ENCODE measurements around the gene UACA.

The UACA gene

DNA sequence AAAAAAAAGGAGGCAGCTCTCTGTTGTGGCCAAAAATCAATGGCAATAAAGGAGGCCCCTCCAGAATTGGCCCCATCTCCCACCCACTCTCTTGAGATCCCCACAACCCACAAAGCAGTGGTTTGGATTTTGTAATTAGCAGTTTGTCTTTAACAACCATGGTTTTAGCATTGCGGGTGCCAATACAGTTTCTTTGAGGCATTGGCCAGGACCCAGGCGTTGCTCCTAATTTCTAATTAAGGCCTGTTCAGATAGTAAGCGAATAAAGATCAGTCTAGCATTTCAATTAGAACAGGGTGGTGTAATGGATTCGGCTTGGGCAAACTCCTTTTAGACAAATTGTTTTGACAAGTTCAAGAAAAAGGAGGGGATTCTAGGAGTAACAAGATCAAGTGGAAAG, 23.6 kb upstream of the UACA start:
- no peak for DNase-seq

- no peak for DNase-seq
Observed at GRCh38 chr15:70783610-70784022, 20.3 kb upstream of the UACA start.

GRCh38 chr15:70783041-70783440, 19.7 kb upstream of the UACA start:
- no peak for DNase-seq

- no peak for DNase-seq
Observed at GRCh38 chr15:70781236-70781635, 17.9 kb upstream of the UACA start.

GRCh38 chr15:70778258-70779076, 15.1 kb upstream of the UACA start:
- no peak for DNase-seq

DNA sequence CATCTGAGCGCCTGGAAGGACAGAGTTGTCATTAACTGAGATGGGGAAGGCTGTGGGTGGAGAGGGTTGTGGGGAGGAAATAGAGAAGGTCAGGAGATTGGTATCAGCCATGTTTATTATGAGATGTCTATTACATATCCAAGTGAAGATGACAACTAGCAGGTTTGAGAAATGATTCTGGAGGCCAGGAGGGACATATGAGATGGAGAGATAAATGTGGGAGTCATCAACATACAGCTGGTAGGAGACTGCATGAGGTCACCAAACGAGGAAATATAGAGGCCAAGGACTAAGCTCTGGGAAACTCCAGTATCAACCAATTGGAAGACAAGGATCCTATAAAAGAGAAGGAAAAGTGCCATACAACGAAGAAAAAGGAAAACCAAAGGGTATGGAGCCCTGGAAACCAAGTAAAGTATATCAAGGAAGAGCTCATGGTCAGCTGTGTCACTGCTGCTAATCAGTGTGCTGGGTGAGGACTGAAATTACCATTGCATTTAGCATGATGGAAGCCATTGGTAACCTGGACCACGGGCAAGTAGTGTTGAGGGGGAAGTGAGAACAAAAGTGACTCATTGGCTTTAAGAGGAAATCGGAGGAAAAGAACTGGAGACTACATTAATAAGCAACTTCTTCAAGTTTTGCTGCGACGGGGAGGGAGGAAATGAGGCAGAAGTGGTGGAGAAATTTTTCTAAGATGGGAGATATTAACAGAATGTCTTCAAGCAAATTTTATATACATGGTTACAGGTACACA, 14.0 kb upstream of the UACA start:
- DNase-seq, result no peak

DNA sequence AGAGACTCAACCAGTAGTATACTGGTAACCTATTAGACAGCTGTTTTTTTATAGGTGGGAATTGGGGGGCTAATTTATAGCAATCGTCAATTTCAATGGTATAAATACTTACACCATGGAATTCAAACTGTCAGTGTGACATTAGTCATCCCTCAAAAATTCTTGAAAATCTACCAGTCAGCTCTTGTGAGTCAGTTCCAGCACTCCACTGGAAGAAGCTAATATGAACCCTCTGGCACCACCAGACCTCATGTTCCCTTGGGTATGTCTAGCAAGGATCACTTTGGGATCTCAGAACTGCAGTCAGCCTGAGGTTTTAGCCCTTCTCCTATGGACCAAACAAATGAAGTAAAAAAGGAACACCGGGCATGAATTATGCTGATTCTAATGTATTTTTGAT, 11.8 kb upstream of the UACA start:
- DNase-seq, result no peak

GRCh38 chr15:70772402-70772801, 9.0 kb upstream of the UACA start:
- DNase-seq, result no peak

DNA sequence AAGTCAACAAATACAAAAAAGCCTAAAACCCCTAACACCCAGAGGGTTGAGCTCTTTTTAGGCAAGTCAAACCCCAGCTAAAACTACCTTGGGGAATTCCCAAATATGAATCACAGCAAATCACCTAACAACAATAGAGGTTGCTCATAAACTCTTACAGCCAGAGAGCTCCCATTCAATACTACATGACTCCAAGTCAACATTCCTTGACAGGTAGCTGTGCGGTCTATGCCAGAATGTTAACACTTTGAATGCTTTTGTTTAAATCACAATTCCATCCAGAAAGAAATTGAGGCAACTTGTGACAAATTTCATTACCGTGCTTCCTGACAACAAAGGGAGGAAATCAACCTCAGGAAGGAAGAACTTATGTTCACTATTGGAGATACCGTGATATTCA, 7.5 kb upstream of the UACA start:
- DNase-seq, result no peak

GRCh38 chr15:70768257-70768883, 5.0 kb upstream of the UACA start:
- no peak for DNase-seq

DNA sequence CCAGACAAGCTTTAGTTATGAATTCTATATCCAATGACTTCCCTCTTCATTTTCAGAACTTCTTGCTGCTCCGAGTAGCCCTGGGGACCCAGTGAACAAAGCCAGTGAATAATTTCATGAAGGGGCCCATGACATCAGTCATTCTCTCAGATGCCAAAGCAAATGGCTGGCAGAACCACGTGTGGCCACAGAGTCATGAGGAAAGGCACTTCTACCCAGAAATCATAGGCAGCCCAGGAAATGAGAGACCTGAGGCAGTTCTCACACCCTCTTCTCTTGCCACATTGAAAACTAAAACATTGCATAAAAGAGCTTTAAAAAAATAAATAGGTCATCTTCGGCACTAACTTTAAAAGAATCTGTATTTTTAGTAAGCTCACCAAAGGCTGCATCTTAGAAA, 4.3 kb upstream of the UACA start:
- DNase-seq, result no peak

DNA sequence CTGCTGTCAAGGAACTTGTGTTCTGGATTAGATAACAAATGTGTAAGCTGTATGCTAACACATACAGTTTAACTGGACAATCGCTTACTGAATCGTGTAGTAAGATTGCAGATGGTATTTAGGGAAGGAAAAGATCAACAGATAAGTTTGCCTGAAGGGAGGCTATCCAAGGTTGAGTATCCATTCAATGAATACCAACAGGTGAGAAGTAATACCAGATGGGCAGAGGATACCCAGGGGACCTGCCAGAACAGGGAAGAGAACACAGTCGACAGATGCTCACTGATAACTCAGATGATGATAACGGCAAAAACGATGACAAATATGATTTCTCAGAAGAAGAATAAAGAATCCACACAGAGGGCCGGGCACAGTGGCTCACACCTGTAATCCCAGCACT, 3.2 kb upstream of the UACA start:
- peak; percentile 68 for DNase-seq

- no peak for DNase-seq
Observed at GRCh38 chr15:70765504-70766281, 2.3 kb upstream of the UACA start.

GRCh38 chr15:70763950-70764730, 782 bp upstream of the UACA start:
- no peak for DNase-seq

- no peak for DNase-seq
Observed at GRCh38 chr15:70762469-70763119, 764 bp downstream of the UACA start.

- no peak for DNase-seq
Observed at GRCh38 chr15:70761931-70762468, 1.4 kb downstream of the UACA start.

DNA sequence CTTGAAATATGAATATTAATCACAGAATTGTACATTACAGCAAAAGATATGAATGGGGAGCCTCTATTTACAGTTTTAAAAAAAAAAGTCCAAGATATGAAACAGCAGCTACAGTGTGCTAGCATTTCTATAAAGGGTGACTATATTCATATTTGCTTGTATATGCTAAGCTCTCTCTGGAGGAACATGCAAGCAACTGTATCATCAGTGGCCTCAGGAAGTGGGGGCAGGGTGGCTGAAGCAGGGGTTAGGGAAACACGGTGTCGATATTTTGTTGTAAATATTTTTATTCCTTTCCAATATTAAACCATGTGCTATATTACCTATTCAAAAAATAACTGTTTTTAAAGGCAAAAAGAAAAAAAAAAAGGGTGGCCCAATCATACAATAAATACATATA, 2.3 kb downstream of the UACA start:
- no peak for DNase-seq

DNA sequence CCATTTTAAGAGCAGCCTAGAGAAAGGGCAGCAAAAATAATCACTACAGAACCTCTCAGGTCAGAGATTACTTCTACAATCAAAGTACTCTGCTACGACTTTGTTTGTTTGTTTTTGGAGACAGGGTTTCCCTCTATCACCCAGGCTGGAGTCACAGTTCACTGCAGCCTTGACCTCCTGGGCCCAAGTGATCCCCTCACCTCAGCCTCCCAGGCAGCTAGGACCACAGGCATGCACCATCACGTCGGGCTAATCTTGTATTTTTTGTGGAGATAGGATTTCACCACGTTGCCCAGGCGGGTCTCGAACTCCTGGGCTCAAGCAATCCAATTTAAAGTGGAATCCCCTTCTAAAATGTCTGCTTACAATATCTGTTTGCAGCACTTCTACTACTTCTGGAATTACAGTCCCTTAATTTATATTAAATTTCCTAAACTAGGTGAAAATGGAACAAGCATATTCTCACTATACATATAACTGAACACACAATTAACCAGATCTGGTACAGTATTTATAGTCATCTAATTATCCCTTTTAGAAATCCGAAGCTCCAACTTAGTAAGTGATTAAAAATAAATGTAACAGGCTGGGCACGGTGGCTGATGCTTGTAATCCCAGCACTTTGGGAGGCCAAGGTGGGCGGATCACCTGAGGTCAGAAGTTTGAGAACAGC, 4.4 kb downstream of the UACA start:
- DNase-seq, result no peak

DNA sequence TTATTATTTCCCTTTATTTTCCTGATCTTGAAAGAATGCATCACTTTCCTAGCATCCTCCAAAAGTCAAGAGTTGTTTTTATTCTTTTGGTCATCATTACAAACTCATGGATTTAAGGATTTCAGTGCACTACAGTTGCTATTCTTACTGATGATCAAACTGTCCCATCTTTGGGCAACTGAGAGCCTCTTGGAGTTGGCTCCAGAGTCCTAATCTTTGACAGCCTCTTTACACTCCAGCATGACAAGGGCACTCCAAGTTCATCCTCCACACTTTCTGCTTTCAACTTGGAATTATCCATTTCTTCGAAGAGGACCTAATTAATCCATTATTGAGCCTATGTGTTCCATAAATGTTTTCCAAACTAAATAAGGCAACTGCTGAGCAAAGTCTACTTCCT, 5.7 kb downstream of the UACA start:
- no peak for DNase-seq

DNA sequence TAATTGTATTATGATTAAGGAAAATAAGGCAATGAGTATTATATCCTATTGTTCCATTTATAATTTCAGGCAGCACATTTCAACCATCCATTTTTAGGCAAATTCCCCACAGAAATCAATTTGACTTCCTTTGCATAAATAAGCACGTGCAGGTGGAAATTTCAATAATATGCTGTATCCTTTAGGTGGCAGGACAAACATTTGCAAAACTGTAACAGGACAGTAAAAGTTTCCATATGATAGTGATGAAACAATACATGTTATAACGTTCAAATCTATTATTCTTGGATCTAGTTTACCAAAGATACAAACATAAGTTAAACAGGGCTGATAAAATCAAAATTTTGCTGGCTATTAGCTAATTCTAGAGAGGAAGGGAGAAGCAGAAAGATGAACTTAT, 8.5 kb downstream of the UACA start:
- DNase-seq, result no peak
